ENCODE results near the gene MFSD8.

DNA sequence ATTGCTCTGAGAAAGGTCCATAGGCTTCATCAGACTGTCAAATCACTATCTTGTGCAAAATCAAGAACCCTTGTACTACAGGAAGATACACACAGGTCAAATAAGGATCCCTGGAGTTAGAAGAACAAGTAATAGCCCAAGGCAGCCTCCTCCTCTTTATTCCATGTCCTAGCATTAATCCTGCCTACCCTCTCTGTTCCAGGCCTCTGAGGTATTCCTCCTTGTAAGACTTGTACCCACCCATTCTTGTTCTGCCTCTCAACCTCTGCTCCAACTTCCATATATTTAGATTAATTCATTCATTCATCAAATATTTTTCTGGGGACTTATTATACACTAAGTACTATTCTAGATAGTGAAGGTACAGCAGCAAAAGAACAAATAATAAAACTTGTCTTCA lies 94.7 kb downstream of the MFSD8 start:
- TF ChIP-seq, protein P1, sequence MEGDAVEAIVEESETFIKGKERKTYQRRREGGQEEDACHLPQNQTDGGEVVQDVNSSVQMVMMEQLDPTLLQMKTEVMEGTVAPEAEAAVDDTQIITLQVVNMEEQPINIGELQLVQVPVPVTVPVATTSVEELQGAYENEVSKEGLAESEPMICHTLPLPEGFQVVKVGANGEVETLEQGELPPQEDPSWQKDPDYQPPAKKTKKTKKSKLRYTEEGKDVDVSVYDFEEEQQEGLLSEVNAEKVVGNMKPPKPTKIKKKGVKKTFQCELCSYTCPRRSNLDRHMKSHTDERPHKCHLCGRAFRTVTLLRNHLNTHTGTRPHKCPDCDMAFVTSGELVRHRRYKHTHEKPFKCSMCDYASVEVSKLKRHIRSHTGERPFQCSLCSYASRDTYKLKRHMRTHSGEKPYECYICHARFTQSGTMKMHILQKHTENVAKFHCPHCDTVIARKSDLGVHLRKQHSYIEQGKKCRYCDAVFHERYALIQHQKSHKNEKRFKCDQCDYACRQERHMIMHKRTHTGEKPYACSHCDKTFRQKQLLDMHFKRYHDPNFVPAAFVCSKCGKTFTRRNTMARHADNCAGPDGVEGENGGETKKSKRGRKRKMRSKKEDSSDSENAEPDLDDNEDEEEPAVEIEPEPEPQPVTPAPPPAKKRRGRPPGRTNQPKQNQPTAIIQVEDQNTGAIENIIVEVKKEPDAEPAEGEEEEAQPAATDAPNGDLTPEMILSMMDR (IDR thresholded peaks at IDR 0.05): no peak
- TF ChIP-seq POLR2A (IDR thresholded peaks at IDR 0.05): no peak
- TF ChIP-seq POLR2AphosphoS5 (IDR thresholded peaks at IDR 0.05): no peak

Data from sigmoid colon (tissue), 4 donors.